Measurements from ENCODE around the gene RMND5B.

The RMND5B gene

DNA sequence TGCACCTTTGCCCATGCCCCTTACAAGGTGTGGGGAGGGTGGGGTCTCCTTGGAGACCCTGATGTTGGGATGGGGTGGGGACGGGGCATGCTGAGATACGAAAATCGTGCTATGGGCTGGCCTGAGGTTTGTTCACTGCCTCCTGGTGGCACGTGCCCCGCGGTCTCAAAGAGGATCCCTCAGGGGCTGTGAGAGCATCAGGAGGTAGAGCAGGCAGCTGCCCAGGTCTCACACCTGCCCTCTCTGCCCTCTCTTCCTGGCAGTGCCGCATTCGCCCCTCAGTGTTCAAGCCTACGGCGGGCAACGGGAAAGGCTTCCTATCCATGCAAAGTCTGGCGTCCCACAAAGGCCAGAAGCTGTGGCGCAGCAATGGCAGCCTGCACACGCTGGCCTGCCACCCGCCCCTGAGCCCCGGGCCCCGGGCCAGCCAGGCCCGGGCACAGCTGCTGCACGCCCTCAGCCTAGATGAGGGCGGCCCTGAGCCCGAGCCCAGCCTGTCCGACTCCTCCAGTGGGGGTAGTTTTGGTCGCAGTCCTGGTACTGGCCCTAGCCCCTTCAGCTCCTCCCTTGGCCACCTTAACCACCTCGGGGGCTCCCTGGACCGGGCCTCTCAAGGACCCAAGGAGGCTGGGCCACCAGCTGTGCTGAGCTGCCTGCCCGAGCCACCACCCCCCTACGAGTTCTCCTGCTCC is 10.8 kb upstream of the RMND5B start:
- DNase-seq (ENCODE audit: low spot score): no peak
- Histone ChIP-seq H3K4me3 (no peak overlapping the region), H3K27ac (no peak overlapping the region)
- TF ChIP-seq, protein P1, sequence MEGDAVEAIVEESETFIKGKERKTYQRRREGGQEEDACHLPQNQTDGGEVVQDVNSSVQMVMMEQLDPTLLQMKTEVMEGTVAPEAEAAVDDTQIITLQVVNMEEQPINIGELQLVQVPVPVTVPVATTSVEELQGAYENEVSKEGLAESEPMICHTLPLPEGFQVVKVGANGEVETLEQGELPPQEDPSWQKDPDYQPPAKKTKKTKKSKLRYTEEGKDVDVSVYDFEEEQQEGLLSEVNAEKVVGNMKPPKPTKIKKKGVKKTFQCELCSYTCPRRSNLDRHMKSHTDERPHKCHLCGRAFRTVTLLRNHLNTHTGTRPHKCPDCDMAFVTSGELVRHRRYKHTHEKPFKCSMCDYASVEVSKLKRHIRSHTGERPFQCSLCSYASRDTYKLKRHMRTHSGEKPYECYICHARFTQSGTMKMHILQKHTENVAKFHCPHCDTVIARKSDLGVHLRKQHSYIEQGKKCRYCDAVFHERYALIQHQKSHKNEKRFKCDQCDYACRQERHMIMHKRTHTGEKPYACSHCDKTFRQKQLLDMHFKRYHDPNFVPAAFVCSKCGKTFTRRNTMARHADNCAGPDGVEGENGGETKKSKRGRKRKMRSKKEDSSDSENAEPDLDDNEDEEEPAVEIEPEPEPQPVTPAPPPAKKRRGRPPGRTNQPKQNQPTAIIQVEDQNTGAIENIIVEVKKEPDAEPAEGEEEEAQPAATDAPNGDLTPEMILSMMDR (IDR thresholded peaks at IDR 0.05): no peak

DNA sequence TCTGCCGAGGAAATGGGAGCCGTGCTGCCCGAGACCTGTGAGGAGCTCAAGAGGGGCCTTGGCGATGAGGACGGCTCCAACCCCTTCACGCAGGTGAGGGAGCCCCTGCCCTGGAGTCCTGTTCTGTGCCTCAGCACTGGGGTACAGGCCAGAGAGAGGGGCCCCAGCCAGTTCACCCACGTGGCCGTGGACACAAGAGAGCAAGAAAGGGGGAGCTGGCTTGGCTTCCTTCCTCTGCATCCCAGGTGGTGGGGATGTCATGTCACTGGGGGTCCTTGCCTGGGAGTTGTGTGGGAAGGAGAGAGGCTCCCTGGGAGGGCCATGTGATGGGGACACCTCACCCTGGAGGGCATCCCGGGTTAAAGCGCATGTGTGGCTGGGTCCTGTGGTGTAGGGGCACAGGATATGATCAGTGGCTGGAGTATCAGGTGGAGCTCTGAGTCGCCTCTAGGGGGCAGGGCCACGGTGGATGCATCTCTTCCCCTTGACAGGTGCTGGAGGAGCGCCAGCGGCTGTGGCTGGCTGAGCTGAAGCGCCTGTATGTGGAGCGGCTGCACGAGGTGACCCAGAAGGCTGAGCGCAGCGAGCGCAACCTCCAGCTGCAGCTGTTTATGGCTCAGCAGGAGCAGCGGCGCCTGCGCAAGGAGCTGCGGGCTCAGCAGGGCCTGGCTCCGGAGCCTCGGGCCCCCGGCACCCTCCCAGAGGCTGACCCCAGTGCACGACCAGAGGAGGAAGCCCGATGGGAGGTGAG is 10.0 kb upstream of the RMND5B start:
- no peak for DNase-seq (ENCODE audit: low spot score)
- Histone ChIP-seq H3K4me3 (no peak overlapping the region), H3K27ac (no peak overlapping the region)
- TF ChIP-seq, protein P1 (IDR thresholded peaks at IDR 0.05): no peak

DNA sequence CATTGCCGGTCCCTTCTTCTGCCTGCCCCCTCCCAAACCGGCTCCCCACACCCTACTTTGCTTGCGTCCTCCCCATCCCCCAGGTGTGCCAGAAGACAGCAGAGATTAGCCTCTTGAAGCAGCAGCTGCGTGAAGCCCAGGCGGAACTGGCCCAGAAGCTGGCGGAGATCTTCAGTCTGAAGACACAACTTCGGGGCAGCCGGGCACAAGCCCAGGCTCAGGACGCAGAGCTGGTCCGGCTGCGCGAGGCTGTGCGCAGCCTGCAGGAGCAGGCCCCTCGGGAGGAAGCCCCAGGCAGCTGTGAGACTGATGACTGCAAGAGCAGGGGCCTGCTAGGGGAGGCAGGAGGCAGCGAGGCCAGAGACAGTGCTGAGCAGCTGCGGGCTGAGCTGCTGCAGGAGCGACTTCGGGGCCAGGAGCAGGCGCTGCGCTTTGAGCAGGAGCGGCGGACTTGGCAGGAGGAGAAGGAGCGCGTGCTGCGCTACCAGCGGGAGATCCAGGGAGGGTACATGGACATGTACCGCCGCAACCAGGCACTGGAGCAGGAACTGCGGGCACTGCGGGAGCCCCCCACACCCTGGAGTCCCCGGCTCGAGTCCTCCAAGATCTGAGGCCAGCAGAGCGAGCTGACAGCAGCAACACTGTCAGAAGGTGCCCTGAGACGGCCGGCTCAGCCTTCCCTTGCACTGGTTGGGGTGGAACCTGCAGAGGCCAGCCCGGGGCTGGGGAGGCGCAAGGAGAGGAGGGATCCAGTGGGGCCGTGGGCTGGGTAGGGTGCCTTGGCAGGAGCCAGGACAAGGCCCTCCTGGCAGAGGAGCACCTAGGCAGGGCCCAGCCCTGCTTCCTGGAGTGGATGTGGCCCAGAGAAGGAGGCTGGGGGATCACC is 9.2 kb upstream of the RMND5B start:
- Histone ChIP-seq H3K27ac (no peak overlapping the region), H3K4me3 (no peak overlapping the region)
- no peak for DNase-seq (ENCODE audit: low spot score)
- TF ChIP-seq, protein P1 (IDR thresholded peaks at IDR 0.05): no peak

DNA sequence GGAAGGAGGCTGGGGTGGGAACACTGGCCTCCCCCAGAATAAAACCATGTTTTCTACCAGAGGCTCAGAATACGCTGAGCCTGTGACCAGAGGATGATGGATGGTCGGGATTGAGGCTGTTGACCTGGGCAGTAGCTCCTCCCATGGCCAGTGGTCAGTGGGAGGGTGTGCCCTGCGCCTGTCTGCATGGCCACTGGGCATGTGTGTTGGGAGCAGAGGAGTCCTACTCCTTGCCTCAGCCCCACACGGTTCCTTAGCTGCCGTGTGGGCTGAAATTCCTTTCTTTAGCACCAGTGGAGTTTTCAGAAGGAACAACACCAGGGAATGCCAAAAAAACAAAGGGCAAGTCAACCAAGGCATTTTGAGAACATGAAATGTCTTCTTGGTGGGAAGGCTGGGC is 8.5 kb upstream of the RMND5B start:
- Histone ChIP-seq H3K27ac (no peak overlapping the region), H3K4me3 (no peak overlapping the region)
- DNase-seq (ENCODE audit: low spot score): no peak
- TF ChIP-seq, protein P1 (IDR thresholded peaks at IDR 0.05): no peak

DNA sequence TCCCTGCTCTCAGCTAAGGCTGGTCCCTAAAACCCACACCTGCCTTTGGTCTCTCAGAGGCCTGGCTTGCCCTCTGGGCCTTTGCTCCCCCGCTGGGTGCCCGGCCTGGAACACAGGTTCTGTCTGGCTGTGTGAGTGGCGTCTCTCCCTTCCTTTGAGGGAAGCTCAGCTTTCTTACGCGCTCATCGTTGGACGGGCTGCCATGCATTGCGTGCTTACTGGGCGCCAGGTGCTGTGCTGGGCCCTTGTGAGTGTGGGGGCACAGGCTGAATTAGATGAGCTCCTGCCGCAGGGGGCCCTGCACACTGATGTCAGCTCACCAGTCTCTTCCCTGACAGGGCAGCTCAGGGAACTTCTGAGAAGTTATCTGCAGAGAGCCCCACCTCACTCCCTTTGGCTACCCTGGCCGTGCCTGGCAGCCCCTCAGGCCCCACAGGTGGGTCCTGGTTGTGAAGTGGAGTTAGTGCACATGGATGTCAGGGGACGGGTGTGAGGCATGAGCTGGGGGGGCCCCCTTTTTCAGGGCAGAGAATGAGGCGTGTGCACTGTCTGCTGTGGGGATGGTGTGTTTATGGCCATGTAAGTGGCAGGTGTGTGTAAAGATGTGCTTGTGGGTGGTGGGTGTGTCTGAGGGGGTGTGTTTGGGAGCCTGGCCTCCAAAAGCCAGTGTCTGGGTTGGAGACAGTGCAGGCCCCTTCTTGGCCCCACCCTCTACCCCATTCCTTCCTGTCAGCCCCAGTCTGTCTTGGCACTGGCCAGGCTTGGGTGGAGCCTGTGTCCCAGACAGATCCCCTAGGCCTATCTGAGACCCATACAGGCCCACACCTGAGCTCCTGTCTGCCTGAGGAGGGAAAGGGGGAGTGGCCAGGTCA is 7.5 kb upstream of the RMND5B start:
- no peak overlapping the region for H3K27ac ChIP-seq
- TF ChIP-seq, protein P1 (IDR thresholded peaks at IDR 0.05): no peak
- no peak for DNase-seq (ENCODE audit: low spot score)

More for the DNA sequence above, 7.5 kb upstream of the RMND5B start:
- H3K4me3 ChIP-seq: no peak overlapping the region

Data from coronary artery (tissue), 2 donors.